ENCODE measurements around the gene DPYD.

The DPYD gene

GRCh38 chr1:97533358-97533757, 387.5 kb downstream of the DPYD start:
- H3K4me3 ChIP-seq (ENCODE audit: low read length) = no peak overlapping the region
- no peak for DNase-seq (ENCODE audit: low read depth)
- TF ChIP-seq CTCF (conservative IDR thresholded peaks at IDR 0.05; ENCODE audit: low read depth, low read length) = no peak

- no peak for TF ChIP-seq CTCF (conservative IDR thresholded peaks at IDR 0.05; ENCODE audit: low read depth, low read length)
- DNase-seq (ENCODE audit: low read depth) = no peak
- H3K4me3 ChIP-seq (ENCODE audit: low read length) = no peak overlapping the region
These were observed 391.2 kb downstream of the DPYD start for GRCh38 chr1:97529600-97529999.

DNA sequence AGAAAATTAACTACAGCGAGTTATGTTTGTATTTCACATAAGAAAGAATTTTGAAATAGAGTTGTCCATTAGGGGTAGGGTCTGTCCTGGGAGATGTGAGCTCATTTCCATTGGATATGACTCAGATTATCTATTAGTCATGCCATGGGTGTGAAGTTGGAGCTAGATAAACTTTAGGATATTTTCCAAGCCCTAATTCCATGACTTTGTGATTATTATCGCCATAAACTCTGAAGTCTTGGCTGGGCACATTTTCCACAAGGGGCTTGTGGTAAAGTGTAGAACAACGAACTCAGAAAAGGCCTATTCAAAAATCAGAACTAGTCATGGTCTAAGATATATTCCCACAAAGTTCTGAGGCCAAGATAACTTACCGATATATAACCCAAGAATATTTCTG, 396.6 kb downstream of the DPYD start:
- no peak for DNase-seq (ENCODE audit: low read depth)
- no peak overlapping the region for H3K4me3 ChIP-seq (ENCODE audit: low read length)
- no peak for TF ChIP-seq CTCF (conservative IDR thresholded peaks at IDR 0.05; ENCODE audit: low read depth, low read length)

DNA sequence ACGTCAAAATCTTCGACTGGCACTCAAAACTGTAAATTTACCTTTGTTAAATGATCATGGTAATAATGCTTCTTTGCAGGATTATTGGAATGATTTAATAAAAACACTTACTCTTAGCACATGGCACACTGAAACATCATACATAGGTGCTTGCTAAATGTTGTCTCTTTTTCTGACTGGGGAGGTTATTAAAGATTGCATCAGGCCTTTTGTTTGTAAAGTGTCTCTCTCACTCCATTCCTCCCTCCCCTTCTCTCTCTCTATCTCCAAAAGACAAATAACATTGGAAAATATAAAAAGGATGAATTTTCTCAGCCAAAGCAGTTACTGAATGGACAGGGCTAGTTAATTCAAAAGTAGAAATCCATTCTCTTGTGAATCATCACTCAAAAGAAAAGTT, 404.2 kb downstream of the DPYD start:
- no peak for DNase-seq (ENCODE audit: low read depth)
- no peak overlapping the region for H3K4me3 ChIP-seq (ENCODE audit: low read length)
- TF ChIP-seq CTCF (conservative IDR thresholded peaks at IDR 0.05; ENCODE audit: low read depth, low read length) = no peak

- H3K4me3 ChIP-seq (ENCODE audit: low read length) = no peak overlapping the region
- TF ChIP-seq CTCF (conservative IDR thresholded peaks at IDR 0.05; ENCODE audit: low read depth, low read length) = no peak
These were observed 412.1 kb downstream of the DPYD start for GRCh38 chr1:97508653-97509218.

GRCh38 chr1:97507863-97508262, 413.0 kb downstream of the DPYD start:
- no peak for DNase-seq (ENCODE audit: low read depth)
- H3K4me3 ChIP-seq (ENCODE audit: low read length) = no peak overlapping the region
- TF ChIP-seq CTCF (conservative IDR thresholded peaks at IDR 0.05; ENCODE audit: low read depth, low read length) = no peak

More at GRCh38 chr1:97508653-97509218, 412.1 kb downstream of the DPYD start:
- DNase-seq (ENCODE audit: low read depth) = no peak

- no peak for TF ChIP-seq CTCF (conservative IDR thresholded peaks at IDR 0.05; ENCODE audit: low read depth, low read length)
- no peak overlapping the region for H3K4me3 ChIP-seq (ENCODE audit: low read length)
- no peak for DNase-seq (ENCODE audit: low read depth)
These were observed 414.5 kb downstream of the DPYD start for GRCh38 chr1:97506368-97506767.

All from retinal pigment epithelial cell (primary cell).